DND-41 (cell line): Measurements from ENCODE around the gene GPM6B.

Source experiments
- ATAC-seq: fragments of 200-7000 bp; cut with Tn5 transposase; 3 replicates; pipeline ENCODE4 v1.9.1; 2021; ENCODE audit warnings: low read depth; ENCODE audit not compliant: insufficient read depth
- DNase-seq: peaks from one replicate; pipeline ENCODE4 v3.0.0-alpha.2; 2020
- H2AFZ ChIP-seq: 2 replicates; pipeline ENCODE4 v1.6.0; 2012; ENCODE audit warnings: low read depth, low read length
- H3K27ac ChIP-seq: 2 replicates; pipeline ENCODE4 v1.5.1; 2012; ENCODE audit warnings: low read length, inconsistent platforms
- H3K27me3 ChIP-seq: fragments of 200-600 bp; sonication (generic); 2 replicates; pipeline ENCODE4 v1.6.0; 2012; ENCODE audit warnings: low read length, mild to moderate bottlenecking, inconsistent platforms; ENCODE audit not compliant: insufficient read depth, poor library complexity
- H3K36me3 ChIP-seq: 2 replicates; pipeline ENCODE4 v1.5.1; 2012; ENCODE audit warnings: low read length, inconsistent platforms; ENCODE audit not compliant: insufficient read depth
- H3K4me1 ChIP-seq: 2 replicates; pipeline ENCODE4 v1.5.1; 2012; ENCODE audit warnings: mild to moderate bottlenecking, low read length; ENCODE audit not compliant: insufficient read depth
- H3K4me2 ChIP-seq: 2 replicates; pipeline ENCODE4 v1.6.0; 2012; ENCODE audit warnings: mild to moderate bottlenecking, moderate library complexity, low read length, inconsistent platforms; ENCODE audit not compliant: insufficient read depth
- H3K4me3 ChIP-seq, 2 experiments: fragments of 200-600 bp in 1 of 2; shearing (Covaris generic) in 1 of 2; 2 replicates each; pipeline ENCODE4 v1.5.1; 2012 to 2016; ENCODE audit warnings: inconsistent platforms in 2 of 2, low read length in 2 of 2, mild to moderate bottlenecking in 2 of 2, low read depth in 1 of 2, moderate library complexity in 1 of 2
- H3K79me2 ChIP-seq: 2 replicates; pipeline ENCODE4 v1.6.0; 2012; ENCODE audit warnings: low read length, inconsistent platforms; ENCODE audit not compliant: insufficient read depth
- H3K9ac ChIP-seq: 2 replicates; pipeline ENCODE4 v1.6.0; 2012; ENCODE audit warnings: low read depth, mild to moderate bottlenecking, inconsistent platforms, low read length, moderate library complexity
- H3K9me3 ChIP-seq: 2 replicates; pipeline ENCODE4 v1.5.1; 2012; ENCODE audit warnings: low read length, moderate library complexity, mild to moderate bottlenecking, inconsistent platforms; ENCODE audit not compliant: insufficient read depth, severe bottlenecking
- H4K20me1 ChIP-seq: 2 replicates; pipeline ENCODE4 v1.6.0; 2012; ENCODE audit warnings: low read length; ENCODE audit not compliant: insufficient read depth
- CTCF ChIP-seq: IDR thresholded peaks from 2 replicates; pipeline ENCODE4 v1.5.1; 2012; ENCODE audit warnings: borderline replicate concordance, low read length, moderate library complexity, mild to moderate bottlenecking; ENCODE audit not compliant: poor library complexity, severe bottlenecking; ENCODE audit errors: extremely low read depth
- EZH2 ChIP-seq: IDR thresholded peaks from 3 replicates; pipeline ENCODE4 v1.6.1; 2012; ENCODE audit warnings: borderline replicate concordance, low read depth, mild to moderate bottlenecking, moderate library complexity, low read length, inconsistent platforms; ENCODE audit not compliant: severe bottlenecking

GPM6B gene

GRCh38 chrX:13825178-13825762 lies 8.4 kb upstream of the GPM6B start:
- Histone ChIP-seq H3K4me1 (no peaks in the 10 kb centered on the region), H3K9me3 (no peaks in the 10 kb centered on the region)

DNA sequence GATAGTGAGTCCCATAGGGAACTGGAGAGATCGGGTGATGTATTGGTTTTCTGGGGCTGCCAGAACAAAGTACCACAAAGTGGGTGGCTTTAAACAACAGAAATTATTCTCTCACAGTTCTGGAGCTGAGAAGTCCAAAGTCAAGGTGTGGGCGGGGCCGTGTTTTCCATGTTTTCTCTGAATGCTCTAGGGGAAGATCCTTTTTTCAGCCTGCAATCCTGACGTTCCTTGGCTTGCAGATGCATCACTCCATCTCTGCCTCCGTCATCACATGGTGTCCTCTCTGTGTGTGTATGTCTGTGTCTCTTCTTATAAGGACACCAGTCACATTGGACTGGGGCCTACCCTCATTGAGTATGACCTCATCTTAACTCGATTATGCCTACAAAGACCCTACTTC lies 7.9 kb upstream of the GPM6B start:
- Histone ChIP-seq H3K4me2 (no peak overlapping the region), H3K36me3 (no peaks in the 10 kb centered on the region), H2AFZ (no peak overlapping the region), H3K27me3 (no peaks in the 10 kb centered on the region), H3K9ac (no peak overlapping the region), H3K27ac (no peak overlapping the region), H4K20me1 (no peaks in the 10 kb centered on the region), H3K4me1 (no peaks in the 10 kb centered on the region), H3K79me2 (no peaks in the 10 kb centered on the region), H3K9me3 (no peaks in the 10 kb centered on the region), H3K4me3 (no peak overlapping the region)
- no peak for TF ChIP-seq EZH2
- no peak for TF ChIP-seq CTCF
- ATAC-seq (no peak), DNase-seq (no peak)

More at GRCh38 chrX:13825178-13825762, 8.4 kb upstream of the GPM6B start:
- H3K9ac ChIP-seq, result no peak overlapping the region
- DNase-seq (no peak), ATAC-seq (no peak)
- no peaks in the 10 kb centered on the region for H3K36me3 ChIP-seq
- no peaks in the 10 kb centered on the region for H3K79me2 ChIP-seq
- H3K27ac ChIP-seq, result no peak overlapping the region
- no peak for TF ChIP-seq EZH2
- TF ChIP-seq CTCF, result no peak
- H3K4me2 ChIP-seq, result no peak overlapping the region
- no peak overlapping the region for H2AFZ ChIP-seq
- no peaks in the 10 kb centered on the region for H4K20me1 ChIP-seq
- H3K27me3 ChIP-seq, result no peaks in the 10 kb centered on the region
- H3K4me3 ChIP-seq, result no peak overlapping the region

DNA sequence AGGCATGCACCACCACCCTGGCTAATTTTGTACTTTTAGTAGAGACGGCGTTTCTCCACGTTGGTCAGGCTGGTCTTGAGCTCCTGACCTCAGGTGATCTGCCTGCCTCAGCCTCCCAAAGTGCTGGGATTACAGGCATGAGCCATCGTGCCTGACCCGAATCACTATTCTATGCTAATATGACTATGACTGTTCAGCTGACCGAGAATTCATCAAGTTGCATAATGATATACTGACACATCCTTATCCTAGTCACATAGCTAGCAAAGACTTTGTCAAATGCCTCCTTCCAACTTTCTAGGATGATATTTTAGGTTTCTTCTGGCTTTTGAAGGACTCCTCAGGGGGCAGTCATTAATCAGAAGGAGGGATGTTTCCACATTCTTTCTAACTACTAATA lies 4.8 kb upstream of the GPM6B start:
- H3K79me2 ChIP-seq, result no peaks in the 10 kb centered on the region
- H3K27me3 ChIP-seq, result no peaks in the 10 kb centered on the region
- ATAC-seq (no peak), DNase-seq (no peak)
- no peak for TF ChIP-seq EZH2
- no peak for TF ChIP-seq CTCF
- no peak overlapping the region for H3K27ac ChIP-seq
- no peaks in the 10 kb centered on the region for H3K36me3 ChIP-seq
- H4K20me1 ChIP-seq, result no peaks in the 10 kb centered on the region
- no peak overlapping the region for H2AFZ ChIP-seq
- no peaks in the 10 kb centered on the region for H3K9me3 ChIP-seq
- no peak overlapping the region for H3K9ac ChIP-seq
- no peak overlapping the region for H3K4me2 ChIP-seq
- no peak overlapping the region for H3K4me3 ChIP-seq
- H3K4me1 ChIP-seq, result no peaks in the 10 kb centered on the region
